ENCODE data around the gene LCTL.

- TF ChIP-seq, protein P1, sequence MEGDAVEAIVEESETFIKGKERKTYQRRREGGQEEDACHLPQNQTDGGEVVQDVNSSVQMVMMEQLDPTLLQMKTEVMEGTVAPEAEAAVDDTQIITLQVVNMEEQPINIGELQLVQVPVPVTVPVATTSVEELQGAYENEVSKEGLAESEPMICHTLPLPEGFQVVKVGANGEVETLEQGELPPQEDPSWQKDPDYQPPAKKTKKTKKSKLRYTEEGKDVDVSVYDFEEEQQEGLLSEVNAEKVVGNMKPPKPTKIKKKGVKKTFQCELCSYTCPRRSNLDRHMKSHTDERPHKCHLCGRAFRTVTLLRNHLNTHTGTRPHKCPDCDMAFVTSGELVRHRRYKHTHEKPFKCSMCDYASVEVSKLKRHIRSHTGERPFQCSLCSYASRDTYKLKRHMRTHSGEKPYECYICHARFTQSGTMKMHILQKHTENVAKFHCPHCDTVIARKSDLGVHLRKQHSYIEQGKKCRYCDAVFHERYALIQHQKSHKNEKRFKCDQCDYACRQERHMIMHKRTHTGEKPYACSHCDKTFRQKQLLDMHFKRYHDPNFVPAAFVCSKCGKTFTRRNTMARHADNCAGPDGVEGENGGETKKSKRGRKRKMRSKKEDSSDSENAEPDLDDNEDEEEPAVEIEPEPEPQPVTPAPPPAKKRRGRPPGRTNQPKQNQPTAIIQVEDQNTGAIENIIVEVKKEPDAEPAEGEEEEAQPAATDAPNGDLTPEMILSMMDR (IDR thresholded peaks at IDR 0.05; ENCODE audit: insufficient read depth, low read depth, low read length), result peak; percentile 59
- no peak for TF ChIP-seq EZH2 (IDR thresholded peaks at IDR 0.05; ENCODE audit: insufficient read depth, low read length)
Observed at GRCh38 chr15:66566963-66567531, 1.2 kb upstream of the LCTL start.
